Ovary (tissue), 3 donors: ENCODE data around the gene DOCK1.

Source experiments
- CTCF ChIP-seq, 3 donors: fragments of 450-650 bp in 2 of 3; fragments of 200-600 bp in 1 of 3; IDR thresholded peaks; one replicate each; pipeline versions ENCODE4 v1.5.1 to v1.8.0; 2016 to 2022; ENCODE audit warnings: antibody characterized with exemption in 3 of 3, mild to moderate bottlenecking in 1 of 3
- POLR2A ChIP-seq: fragments of 450-650 bp; IDR thresholded peaks from one replicate; pipeline ENCODE4 v1.6.1; 2017; ENCODE audit warnings: antibody characterized with exemption, mild to moderate bottlenecking, moderate library complexity
- donor health status: DM: no; HTN: no; CAD: no.

DNA sequence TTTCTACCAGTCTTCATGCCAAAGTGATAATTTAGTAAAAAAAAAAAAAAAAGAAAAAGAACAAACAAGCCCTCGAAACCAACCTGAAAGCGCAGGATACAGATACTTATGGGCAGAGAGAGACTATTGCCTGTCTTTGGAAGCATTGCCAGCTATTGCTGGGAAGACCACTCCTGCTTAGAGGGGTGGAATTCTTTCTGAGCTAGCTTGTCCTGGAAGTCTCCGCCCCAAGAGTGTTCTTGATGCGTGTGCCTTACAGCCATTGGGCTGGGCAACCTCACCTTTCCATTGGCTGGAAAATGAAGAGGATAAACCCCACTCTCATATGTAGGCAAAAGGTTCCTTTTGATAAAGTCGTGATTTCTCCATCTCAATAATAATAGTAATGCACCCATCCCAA lies 311.0 kb downstream of the DOCK1 start:
- TF ChIP-seq CTCF (IDR thresholded peaks at IDR 0.05) (no peak), POLR2A (no peak)
